Measurements from ENCODE around the gene HOXA9. TPM values are rescaled to one million over a fixed set of nuclear protein-coding genes. Genes with fewer than 3 reads are reported as not detected.

The HOXA9 gene
- total and polyA plus RNA-seq, 9 donors = 0.12 to 2.5 (median 0.57) TPM; not detected in 1

- 62 to 75% (median 63%) methylated on average over 8 of the region's 8 CpGs for WGBS, 3 donors
- no peaks in the 10 kb centered on the region for H3K36me3 ChIP-seq
- H3K27ac ChIP-seq = no peak overlapping the region
- no peaks in the 10 kb centered on the region for H3K27me3 ChIP-seq
- intact Hi-C loops (cut with DNase I) = no loop called here
- H3K4me3 ChIP-seq = no peak overlapping the region
- DNase-seq = no peak
- H3K4me1 ChIP-seq (ENCODE audit: insufficient read depth) = peaks cover 3% of the 10 kb centered on the region
- TF ChIP-seq CTCF (IDR thresholded peaks at IDR 0.05) (no peak), EP300 (IDR thresholded peaks at IDR 0.05) (no peak), POLR2A (IDR thresholded peaks at IDR 0.05) (no peak)
- peaks cover 0 to 5% of the 10 kb centered on the region in 2 donors for H3K9me3 ChIP-seq
Measured at GRCh38 chr7:27124902-27125689, 40.2 kb downstream of the HOXA9 start.

- DNase-seq = peak in 1 of 5 donors; percentile 45
- Histone ChIP-seq H3K4me1 (ENCODE audit: insufficient read depth) (no peaks in the 10 kb centered on the region), H3K9me3 (peaks cover 0 to 5% of the 10 kb centered on the region in 2 donors), H3K4me3 (no peak overlapping the region), H3K27ac (no peak overlapping the region), H3K27me3 (no peaks in the 10 kb centered on the region), H3K36me3 (no peaks in the 10 kb centered on the region)
- intact Hi-C loops (cut with DNase I) = no loop called here
- 26 to 53% (median 34%) methylated on average over 43 of the region's 43 CpGs for WGBS, 3 donors
- TF ChIP-seq EP300 (IDR thresholded peaks at IDR 0.05) (no peak), CTCF (IDR thresholded peaks at IDR 0.05) (no peak), POLR2A (IDR thresholded peaks at IDR 0.05) (no peak)
Measured at GRCh38 chr7:27124096-27124901, 41.0 kb downstream of the HOXA9 start.

- Histone ChIP-seq H3K27ac (no peak overlapping the region), H3K36me3 (no peaks in the 10 kb centered on the region), H3K9me3 (no peaks in the 10 kb centered on the region), H3K27me3 (no peaks in the 10 kb centered on the region), H3K4me1 (ENCODE audit: insufficient read depth) (no peaks in the 10 kb centered on the region), H3K4me3 (no peak overlapping the region)
- no peak for DNase-seq
- intact Hi-C loops (cut with DNase I) = no loop called here
- TF ChIP-seq POLR2A (IDR thresholded peaks at IDR 0.05) (no peak), CTCF (IDR thresholded peaks at IDR 0.05) (no peak), EP300 (IDR thresholded peaks at IDR 0.05) (no peak)
- 34 to 58% (median 45%) methylated on average over 26 of the region's 26 CpGs for WGBS, 3 donors
Measured at GRCh38 chr7:27123477-27124053, 41.8 kb downstream of the HOXA9 start.

GRCh38 chr7:27123007-27123476, 42.3 kb downstream of the HOXA9 start:
- Histone ChIP-seq H3K9me3 (no peaks in the 10 kb centered on the region), H3K27me3 (no peaks in the 10 kb centered on the region), H3K4me3 (no peak overlapping the region), H3K36me3 (no peaks in the 10 kb centered on the region), H3K4me1 (ENCODE audit: insufficient read depth) (no peaks in the 10 kb centered on the region), H3K27ac (no peak overlapping the region)
- intact Hi-C loops (cut with DNase I) = no loop called here
- DNase-seq = no peak
- TF ChIP-seq POLR2A (IDR thresholded peaks at IDR 0.05) (no peak), EP300 (IDR thresholded peaks at IDR 0.05) (no peak), CTCF (IDR thresholded peaks at IDR 0.05) (no peak)
- WGBS, 3 donors = 40 to 67% (median 45%) methylated on average over 14 of the region's 14 CpGs

Data from ovary (tissue), 9 donors.